ENCODE data around the gene NRM. TPM values are rescaled to one million over a fixed set of nuclear protein-coding genes. Genes with fewer than 3 reads are reported as not detected.

Gene NRM
- total RNA-seq, 1 donor from 2014 or later: 17.8 TPM

- CTCF ChIA-PET: no interaction called here
- no peaks in the 10 kb centered on the region for H3K27me3 Mint-ChIP-seq
- no peaks in the 10 kb centered on the region for H3K9me3 Mint-ChIP-seq
- no peak overlapping the region for H3K4me3 Mint-ChIP-seq
- DNase-seq: no peak
- no peak overlapping the region for H3K27ac Mint-ChIP-seq
- intact Hi-C loops (cut with micrococcal nuclease): no loop called here
- no peak for TF ChIP-seq CTCF (IDR thresholded peaks at IDR 0.05)
- H3K4me1 Mint-ChIP-seq: peaks cover 7% of the 10 kb centered on the region
- peaks cover 10% of the 10 kb centered on the region for H3K36me3 Mint-ChIP-seq (ENCODE audit: low read depth)
- ATAC-seq (ENCODE audit: low read depth): no peak
- POLR2A ChIA-PET: interaction anchor here (1.0 kb wide), 1 partner anchor 19 kb away, joined by 5 read pairs; no protein-coding TSS in a partner anchor
These were observed 5.6 kb upstream of the NRM start for GRCh38 chr6:30696432-30696831.

- ATAC-seq (ENCODE audit: low read depth) (no peak), DNase-seq (no peak)
- Mint-ChIP-seq H3K27me3 (no peaks in the 10 kb centered on the region), H3K9me3 (no peaks in the 10 kb centered on the region), H3K4me1 (peaks cover 49% of the 10 kb centered on the region), H3K27ac (peak overlapping the region; percentile 84), H3K4me3 (peak overlapping the region; percentile 92), H3K36me3 (ENCODE audit: low read depth) (peaks cover 7% of the 10 kb centered on the region)
- no peak for TF ChIP-seq CTCF (IDR thresholded peaks at IDR 0.05)
- CTCF ChIA-PET: interaction anchor here (1.1 to 6.1 kb wide), 6 partner anchors 11 to 120 kb away, joined by 3 to 58 read pairs (median 6); partner anchors contain the start of gene ABCF1
- intact Hi-C loops (cut with micrococcal nuclease): no loop called here
- POLR2A ChIA-PET: interaction anchor here (0.7 to 8.2 kb wide), 4 partner anchors 9 to 197 kb away, joined by 3 to 262 read pairs (median 10); partner anchors contain the start of genes MDC1 and TUBB
These were observed 544 bp upstream of the NRM start for GRCh38 chr6:30691208-30691847.

GRCh38 chr6:30689985-30690384 is 799 bp downstream of the NRM start:
- H3K4me1 Mint-ChIP-seq: peaks cover 59% of the 10 kb centered on the region
- intact Hi-C loops (cut with micrococcal nuclease): loop anchor here (1.0 to 10.0 kb wide), 2 partner anchors 13 to 875 kb away; no protein-coding TSS in a partner anchor
- no peak for ATAC-seq (ENCODE audit: low read depth)
- ChIA-PET POLR2A (interaction anchor here (0.8 to 8.2 kb wide), 4 partner anchors 9 to 75 kb away, joined by 3 to 262 read pairs (median 4); partner anchors contain the start of genes DHX16, MDC1 and TUBB), CTCF (interaction anchor here (1.6 to 6.1 kb wide), 3 partner anchors 10 to 41 kb away, joined by 4 to 58 read pairs (median 31); no protein-coding TSS in a partner anchor)
- no peaks in the 10 kb centered on the region for H3K27me3 Mint-ChIP-seq
- DNase-seq: no peak
- peak overlapping the region; percentile 99 for H3K27ac Mint-ChIP-seq
- no peak for TF ChIP-seq CTCF (IDR thresholded peaks at IDR 0.05)
- H3K36me3 Mint-ChIP-seq (ENCODE audit: low read depth): peaks cover 19% of the 10 kb centered on the region
- no peaks in the 10 kb centered on the region for H3K9me3 Mint-ChIP-seq
- H3K4me3 Mint-ChIP-seq: peak overlapping the region; percentile 92

- CTCF ChIA-PET: interaction anchor here (1.3 to 6.1 kb wide), 5 partner anchors 9 to 41 kb away, joined by 4 to 58 read pairs (median 22); partner anchors contain the start of gene MDC1
- intact Hi-C loops (cut with micrococcal nuclease): loop anchor here (10.0 kb wide), 1 partner anchor 876 kb away; no protein-coding TSS in a partner anchor
- no peaks in the 10 kb centered on the region for H3K27me3 Mint-ChIP-seq
- peak overlapping the region; percentile 92 for H3K4me3 Mint-ChIP-seq
- no peak for DNase-seq
- peak overlapping the region; percentile 99 for H3K27ac Mint-ChIP-seq
- no peaks in the 10 kb centered on the region for H3K9me3 Mint-ChIP-seq
- POLR2A ChIA-PET: interaction anchor here (0.8 to 8.2 kb wide), 7 partner anchors 8 to 74 kb away, joined by 3 to 262 read pairs (median 12); partner anchors contain the start of genes DHX16, MDC1, MRPS18B and PPP1R10
- H3K4me1 Mint-ChIP-seq: peaks cover 61% of the 10 kb centered on the region
- H3K36me3 Mint-ChIP-seq (ENCODE audit: low read depth): peaks cover 24% of the 10 kb centered on the region
- no peak for TF ChIP-seq CTCF (IDR thresholded peaks at IDR 0.05)
- no peak for ATAC-seq (ENCODE audit: low read depth)
These were observed 1.5 kb downstream of the NRM start for GRCh38 chr6:30689022-30689865.

Measured in activated B cell treated with CpG ODN at 0.5 μM for 24 hours (primary cell).